Uterus (tissue), 2 donors: Measurements from ENCODE around the gene CD96.

Source experiments
- CTCF ChIP-seq, 4 experiments: fragments of 200-600 bp in 2 of 4; fragments of 450-650 bp in 2 of 4; sonication (generic) in 2 of 4; IDR thresholded peaks; one replicate each; pipeline ENCODE4 v1.5.1; 2016 to 2019; ENCODE audit warnings: antibody characterized with exemption in 4 of 4, mild to moderate bottlenecking in 2 of 4, moderate library complexity in 1 of 4
- POLR2A ChIP-seq, 2 donors: fragments of 450-650 bp; IDR thresholded peaks; one replicate each; pipeline ENCODE4 v1.6.1; 2016; ENCODE audit warnings: antibody characterized with exemption in 2 of 2, mild to moderate bottlenecking in 1 of 2, moderate library complexity in 1 of 2

- TF ChIP-seq CTCF (IDR thresholded peaks at IDR 0.05) (no peak), POLR2A (IDR thresholded peaks at IDR 0.05) (no peak)
Observed at GRCh38 chr3:111666041-111666735, 124.2 kb downstream of the CD96 start.
